GM12873 (cell line): ENCODE results near the gene CCDC83.

ENCODE experiments used
- TF ChIP-seq, protein P1 (sequence below): IDR thresholded peaks from 2 replicates; pipeline ENCODE4 v1.5.1; 2012; ENCODE audit warnings: low read depth, mild to moderate bottlenecking, moderate library complexity, low read length, control low read depth; ENCODE audit not compliant: insufficient read depth; ENCODE audit errors: missing control alignments

CCDC83 gene

DNA sequence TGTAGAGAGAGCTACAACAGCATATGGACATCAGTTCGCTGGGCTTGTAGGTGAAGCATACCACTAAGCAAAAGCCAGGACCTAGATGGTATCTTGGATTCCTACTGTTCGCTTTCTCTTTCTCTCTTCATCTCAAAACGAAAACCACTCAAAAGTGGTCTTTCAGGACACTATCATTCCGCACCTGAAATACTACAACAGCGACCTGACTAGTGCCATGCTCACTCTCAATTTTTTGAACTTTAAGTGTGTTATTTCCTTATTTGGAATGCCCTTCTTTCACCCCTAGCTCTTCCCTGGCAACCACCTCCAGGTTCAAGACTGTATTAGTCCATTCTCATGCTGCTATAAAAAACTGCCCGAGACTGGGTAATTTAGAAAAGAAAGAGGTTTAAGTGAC lies 59.2 kb downstream of the CCDC83 start:
- TF ChIP-seq, protein P1, sequence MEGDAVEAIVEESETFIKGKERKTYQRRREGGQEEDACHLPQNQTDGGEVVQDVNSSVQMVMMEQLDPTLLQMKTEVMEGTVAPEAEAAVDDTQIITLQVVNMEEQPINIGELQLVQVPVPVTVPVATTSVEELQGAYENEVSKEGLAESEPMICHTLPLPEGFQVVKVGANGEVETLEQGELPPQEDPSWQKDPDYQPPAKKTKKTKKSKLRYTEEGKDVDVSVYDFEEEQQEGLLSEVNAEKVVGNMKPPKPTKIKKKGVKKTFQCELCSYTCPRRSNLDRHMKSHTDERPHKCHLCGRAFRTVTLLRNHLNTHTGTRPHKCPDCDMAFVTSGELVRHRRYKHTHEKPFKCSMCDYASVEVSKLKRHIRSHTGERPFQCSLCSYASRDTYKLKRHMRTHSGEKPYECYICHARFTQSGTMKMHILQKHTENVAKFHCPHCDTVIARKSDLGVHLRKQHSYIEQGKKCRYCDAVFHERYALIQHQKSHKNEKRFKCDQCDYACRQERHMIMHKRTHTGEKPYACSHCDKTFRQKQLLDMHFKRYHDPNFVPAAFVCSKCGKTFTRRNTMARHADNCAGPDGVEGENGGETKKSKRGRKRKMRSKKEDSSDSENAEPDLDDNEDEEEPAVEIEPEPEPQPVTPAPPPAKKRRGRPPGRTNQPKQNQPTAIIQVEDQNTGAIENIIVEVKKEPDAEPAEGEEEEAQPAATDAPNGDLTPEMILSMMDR, result no peak

DNA sequence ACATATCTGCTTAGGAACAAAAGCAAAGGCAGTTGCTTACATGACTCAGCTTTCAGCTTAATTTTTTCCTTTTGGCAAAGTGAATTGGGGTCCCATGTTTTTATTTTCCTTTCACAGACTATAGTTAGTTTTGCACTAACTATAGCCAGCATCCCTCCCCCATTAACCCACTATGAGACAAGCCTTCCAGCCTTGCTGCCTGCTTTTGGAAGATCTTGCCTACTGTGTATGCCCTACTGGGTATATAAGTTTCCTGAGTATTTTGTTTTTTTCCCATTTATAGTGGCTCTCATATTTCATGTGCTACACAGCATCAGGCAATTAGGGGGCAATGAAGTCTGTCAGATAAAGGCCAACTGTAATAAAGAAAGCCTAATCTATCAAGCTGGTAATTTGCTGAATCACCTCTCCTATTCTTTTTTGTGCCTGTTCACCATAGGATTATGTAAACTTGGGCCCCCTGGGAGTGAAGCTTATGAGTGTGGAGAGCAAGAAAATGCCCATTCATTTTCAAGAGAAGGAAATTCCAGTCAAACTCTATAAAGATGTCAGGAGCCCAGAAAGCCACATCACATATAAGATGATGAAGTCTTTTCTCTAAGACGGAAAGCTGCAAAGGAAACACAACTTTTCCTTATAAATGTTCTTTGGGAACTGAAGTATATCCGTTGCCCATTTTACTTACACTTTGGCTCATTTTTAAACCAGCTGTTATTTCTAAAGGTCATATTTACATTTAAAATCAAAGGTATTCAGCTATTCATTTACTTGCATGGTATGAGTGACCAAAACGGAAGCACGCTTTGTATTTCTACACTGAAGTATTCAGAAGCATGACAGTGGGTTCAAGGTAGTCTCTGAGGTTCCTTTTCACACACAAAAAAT lies 64.0 kb downstream of the CCDC83 start:
- TF ChIP-seq, protein P1, result no peak

DNA sequence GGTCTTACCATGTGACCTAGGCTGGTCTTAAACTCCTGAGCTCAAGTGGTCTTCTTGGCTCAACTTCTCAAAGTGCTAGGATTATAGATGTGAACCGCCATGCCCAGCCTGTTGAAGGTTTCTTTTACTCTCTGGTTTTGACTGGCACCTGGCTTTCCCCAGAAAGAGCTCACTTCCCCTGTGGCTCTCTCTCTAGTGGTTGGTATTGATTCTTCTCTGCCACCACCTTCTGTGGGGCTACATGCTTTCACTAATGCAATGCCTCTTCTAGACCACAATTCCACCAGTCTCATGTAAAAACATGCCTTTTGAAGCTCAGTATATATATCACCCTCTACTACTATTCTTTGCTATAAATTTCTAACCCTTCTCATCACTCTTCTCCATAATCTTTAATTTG lies 67.2 kb downstream of the CCDC83 start:
- TF ChIP-seq, protein P1, result no peak

DNA sequence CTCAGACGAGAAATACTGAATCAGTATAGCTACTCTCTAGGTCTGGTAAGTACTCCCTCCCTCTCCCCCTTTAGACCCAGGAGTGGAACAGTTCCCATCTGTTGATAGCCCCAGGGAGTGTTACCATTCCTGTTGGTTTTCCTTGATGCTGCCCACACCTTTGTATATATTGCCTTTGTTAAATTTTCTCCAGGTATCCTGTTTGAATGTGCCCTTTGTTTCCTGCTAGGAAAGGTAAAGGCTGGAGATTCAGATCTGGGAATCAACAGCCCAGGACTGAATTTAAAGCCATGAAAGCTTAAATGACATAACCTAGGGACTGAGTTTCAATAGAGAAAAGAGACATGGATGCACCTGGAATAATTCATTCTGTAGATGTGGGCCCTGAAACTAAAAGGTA lies 68.3 kb downstream of the CCDC83 start:
- TF ChIP-seq, protein P1, result no peak

DNA sequence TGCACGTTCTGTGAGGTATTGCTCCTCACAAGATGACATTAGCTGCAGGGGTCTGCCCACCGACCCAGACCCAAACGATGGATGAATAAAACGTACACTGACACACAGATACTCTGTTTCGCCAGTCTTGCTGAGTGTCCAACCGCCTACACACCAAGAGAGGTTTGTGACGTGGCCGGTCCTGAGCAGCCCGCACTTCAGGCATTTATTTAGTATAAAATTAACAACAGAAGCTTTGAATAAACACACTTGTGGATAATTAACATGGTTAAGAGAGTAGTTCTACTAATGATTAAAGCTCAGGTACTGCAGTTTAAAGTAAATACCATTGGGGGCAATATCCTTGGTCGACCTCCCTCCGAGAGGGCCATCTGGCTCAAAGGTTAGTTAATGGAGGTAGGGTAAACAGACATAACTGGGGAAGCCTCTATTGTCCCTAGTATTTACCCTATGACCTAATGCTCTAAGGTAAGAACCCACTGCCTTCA lies 75.7 kb downstream of the CCDC83 start:
- TF ChIP-seq, protein P1, result no peak

DNA sequence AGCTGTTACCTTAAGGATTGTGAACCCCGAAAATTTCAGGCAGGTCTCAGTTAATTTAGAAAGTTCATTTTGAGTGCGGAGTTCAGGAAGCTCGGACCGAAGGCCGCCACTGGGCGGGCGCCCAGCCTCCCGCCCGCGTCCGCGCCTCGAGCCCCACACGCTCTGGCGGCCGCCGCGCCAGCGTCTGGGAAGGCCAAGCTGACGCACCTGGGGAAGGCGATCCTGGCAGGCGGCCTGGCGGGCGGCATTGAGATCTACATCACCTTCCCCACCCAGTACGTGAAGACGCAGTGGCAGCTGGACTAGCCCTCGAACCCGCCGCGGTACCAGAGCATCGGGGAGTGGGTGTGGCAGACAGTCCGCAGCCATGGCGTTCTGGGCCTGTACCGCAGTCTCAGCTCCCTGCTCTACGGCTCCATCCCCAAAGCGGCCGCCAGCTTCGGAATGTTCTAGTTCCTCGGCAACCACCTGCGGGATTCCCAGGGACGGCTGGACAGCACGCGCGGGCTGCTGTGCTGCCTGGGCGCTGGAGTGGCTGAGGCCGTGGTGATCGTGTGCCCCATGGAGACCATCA lies 79.5 kb downstream of the CCDC83 start:
- TF ChIP-seq, protein P1, result no peak

DNA sequence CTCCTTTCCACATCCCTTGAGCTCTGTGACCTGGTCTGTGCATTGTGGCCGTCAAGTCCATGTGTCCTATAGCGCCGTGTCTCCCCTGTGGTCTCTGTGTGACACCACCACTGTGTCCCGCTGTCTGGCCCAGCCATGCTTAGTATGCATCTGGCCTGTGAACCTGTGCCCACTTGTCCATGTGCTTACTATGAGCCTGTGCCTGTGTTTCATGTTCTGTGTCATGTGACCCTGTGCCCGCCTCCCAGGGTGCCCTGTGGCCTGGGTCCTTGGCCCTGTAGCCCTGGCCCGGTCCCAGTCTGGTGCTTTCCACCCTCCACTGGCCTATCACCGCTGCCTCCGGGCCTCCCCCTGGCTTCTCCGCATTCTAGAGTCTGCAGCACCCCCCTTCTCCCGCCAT lies 80.6 kb downstream of the CCDC83 start:
- TF ChIP-seq, protein P1, result no peak
